A673 (cell line): ENCODE results near the gene VGLL3. TPM values are rescaled to one million over a fixed set of nuclear protein-coding genes. Genes with fewer than 3 reads are reported as not detected.
"Not testable (repeated sequence)": the region's sequence is repeated elsewhere in the genome, so short reads cannot be mapped to it uniquely, and the experiment has no call there.

ENCODE experiments used
- BruUV-seq: library from RNA; stranded (reverse); fragments of 400-500 nt; replicated peaks from 2 replicates; lab custom pipeline; 2021; lab: Mats Ljungman, UMichigan
- CTCF ChIA-PET: fragments of 300-600 bp; sonication (Branson Sonifier 250); formaldehyde crosslinking; loops from one replicate; lab custom pipeline; 2022; ENCODE audit warnings: antibody characterized with exemption; lab: Charles Lee
- POLR2A ChIA-PET: fragments of 300-600 bp; sonication (Branson Sonifier 250); formaldehyde crosslinking; loops from one replicate; lab custom pipeline; 2022; ENCODE audit warnings: antibody characterized with exemption; ENCODE audit not compliant: low non-redundant PET; lab: Charles Lee
- DNase-seq: peaks from one replicate; pipeline ENCODE4 v3.0.0-alpha.2; 2015; ENCODE audit warnings: low spot score
- H3K27ac ChIP-seq: fragments of 200-600 bp; sonication (generic); 2 replicates; pipeline ENCODE4 v1.5.1; 2016; ENCODE audit warnings: mixed run types, low read depth, mild to moderate bottlenecking, mixed read lengths, antibody characterized with exemption, low read length; ENCODE audit not compliant: poor library complexity, severe bottlenecking
- H3K27me3 ChIP-seq: fragments of 200-600 bp; sonication (generic); replicated peaks from 2 replicates; pipeline ENCODE4 v1.6.1; 2017; ENCODE audit warnings: mixed run types, low read depth, mild to moderate bottlenecking, mixed read lengths, antibody characterized with exemption, low read length; ENCODE audit not compliant: insufficient read depth, poor library complexity
- H3K36me3 ChIP-seq: fragments of 200-600 bp; sonication (generic); 2 replicates; pipeline ENCODE4 v1.6.1; 2016; ENCODE audit warnings: mixed run types, mild to moderate bottlenecking, mixed read lengths, antibody characterized with exemption, low read length; ENCODE audit not compliant: insufficient read depth, poor library complexity, severe bottlenecking
- H3K4me1 ChIP-seq: fragments of 200-600 bp; sonication (generic); 2 replicates; pipeline ENCODE4 v1.6.1; 2017; ENCODE audit warnings: mixed run types, mild to moderate bottlenecking, mixed read lengths, antibody characterized with exemption, low read length; ENCODE audit not compliant: insufficient read depth, poor library complexity, severe bottlenecking
- H3K4me3 ChIP-seq: fragments of 200-600 bp; sonication (generic); 2 replicates; pipeline ENCODE4 v1.5.1; 2016; ENCODE audit warnings: low read depth, mixed run types, mild to moderate bottlenecking, mixed read lengths, low read length; ENCODE audit not compliant: poor library complexity, severe bottlenecking
- H3K9me3 ChIP-seq: fragments of 200-600 bp; sonication (generic); 2 replicates; pipeline ENCODE4 v1.6.1; 2016; ENCODE audit warnings: mixed run types, low read depth, mild to moderate bottlenecking, mixed read lengths, antibody characterized with exemption, low read length; ENCODE audit not compliant: poor library complexity, severe bottlenecking
- EZH2 ChIP-seq: fragments of 200-600 bp; sonication (generic); IDR thresholded peaks from 2 replicates; pipeline ENCODE4 v1.6.1; 2017; ENCODE audit warnings: borderline replicate concordance, low read depth, mild to moderate bottlenecking, mixed read lengths, antibody characterized with exemption, low read length; ENCODE audit not compliant: poor library complexity, severe bottlenecking
- intact Hi-C: fragments of 100-400 bp; cut with micrococcal nuclease; formaldehyde crosslinking; loops from one replicate; pipeline ENCODE4 v1.10.0; 2022; ENCODE audit not compliant: unreplicated experiment
- total RNA-seq: library from RNA; stranded (reverse); gene quantifications from 2 replicates; pipeline ENCODE4 v1.2.3, GENCODE V29; 2021
- TF ChIP-seq, protein P1 (sequence below): fragments of 300-800, 200-600 bp; sonication (generic); conservative IDR thresholded peaks from 2 replicates; pipeline ENCODE4 v1.5.1; 2017; ENCODE audit warnings: low read depth, mild to moderate bottlenecking, antibody characterized with exemption, low read length, moderate library complexity, mixed read lengths

The VGLL3 gene
- total RNA-seq, 1 experiment from 2014 or later, result 26.8 TPM

DNA sequence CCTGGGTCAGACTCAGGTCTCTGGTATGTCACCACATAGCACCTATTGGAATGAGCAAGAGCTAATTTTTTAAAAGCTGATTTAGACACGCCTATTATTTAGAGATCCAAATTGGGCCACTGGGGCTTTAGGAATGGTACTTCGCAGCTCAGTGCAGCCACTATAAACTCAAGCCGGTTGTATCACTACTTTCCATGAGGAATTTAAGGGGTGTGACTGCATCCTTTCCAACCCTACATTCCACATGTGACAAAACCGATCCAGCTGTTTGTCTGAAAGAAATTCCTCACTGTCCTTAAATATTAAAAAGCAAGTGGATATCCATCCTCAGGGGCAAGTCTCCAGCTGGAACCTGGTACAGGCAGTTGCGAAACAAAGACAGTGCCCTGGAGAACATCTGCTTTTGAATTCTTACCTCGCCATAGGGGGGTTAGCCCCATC lies 12.8 kb downstream of the VGLL3 start:
- Histone ChIP-seq H3K36me3 (no peaks in the 10 kb centered on the region), H3K27ac (no peak overlapping the region), H3K9me3 (no peaks in the 10 kb centered on the region), H3K4me3 (no peak overlapping the region), H3K27me3 (no peaks in the 10 kb centered on the region), H3K4me1 (peaks cover 6% of the 10 kb centered on the region)
- ChIA-PET CTCF (no interaction called here), POLR2A (no interaction called here)
- intact Hi-C loops, result no loop called here
- TF ChIP-seq EZH2, result no peak
- TF ChIP-seq, protein P1, sequence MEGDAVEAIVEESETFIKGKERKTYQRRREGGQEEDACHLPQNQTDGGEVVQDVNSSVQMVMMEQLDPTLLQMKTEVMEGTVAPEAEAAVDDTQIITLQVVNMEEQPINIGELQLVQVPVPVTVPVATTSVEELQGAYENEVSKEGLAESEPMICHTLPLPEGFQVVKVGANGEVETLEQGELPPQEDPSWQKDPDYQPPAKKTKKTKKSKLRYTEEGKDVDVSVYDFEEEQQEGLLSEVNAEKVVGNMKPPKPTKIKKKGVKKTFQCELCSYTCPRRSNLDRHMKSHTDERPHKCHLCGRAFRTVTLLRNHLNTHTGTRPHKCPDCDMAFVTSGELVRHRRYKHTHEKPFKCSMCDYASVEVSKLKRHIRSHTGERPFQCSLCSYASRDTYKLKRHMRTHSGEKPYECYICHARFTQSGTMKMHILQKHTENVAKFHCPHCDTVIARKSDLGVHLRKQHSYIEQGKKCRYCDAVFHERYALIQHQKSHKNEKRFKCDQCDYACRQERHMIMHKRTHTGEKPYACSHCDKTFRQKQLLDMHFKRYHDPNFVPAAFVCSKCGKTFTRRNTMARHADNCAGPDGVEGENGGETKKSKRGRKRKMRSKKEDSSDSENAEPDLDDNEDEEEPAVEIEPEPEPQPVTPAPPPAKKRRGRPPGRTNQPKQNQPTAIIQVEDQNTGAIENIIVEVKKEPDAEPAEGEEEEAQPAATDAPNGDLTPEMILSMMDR, result no peak
- no TSS peak for BruUV-seq
- DNase-seq, result no peak

DNA sequence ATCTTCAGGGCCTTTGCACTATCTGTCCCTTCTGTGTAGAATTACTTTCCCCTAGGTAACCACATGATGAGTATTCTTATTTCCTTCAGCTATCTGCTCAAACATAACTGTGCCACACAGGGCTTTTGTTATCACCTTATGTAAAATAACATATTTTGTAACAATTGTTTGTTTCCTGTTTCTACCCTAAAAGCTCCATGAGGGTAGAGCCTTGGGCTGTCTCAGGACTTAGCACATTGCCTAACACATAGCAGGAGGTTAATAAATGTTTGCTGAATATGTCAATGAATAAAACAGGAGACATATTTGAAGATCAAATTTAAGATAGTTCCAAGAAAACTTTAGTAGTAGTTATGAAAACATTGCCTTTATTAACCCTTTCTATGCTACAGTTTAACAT lies 14.7 kb downstream of the VGLL3 start:
- Histone ChIP-seq H3K9me3 (no peaks in the 10 kb centered on the region), H3K36me3 (no peaks in the 10 kb centered on the region), H3K27me3 (no peaks in the 10 kb centered on the region), H3K4me3 (no peak overlapping the region), H3K27ac (no peak overlapping the region), H3K4me1 (no peaks in the 10 kb centered on the region)
- ChIA-PET CTCF (no interaction called here), POLR2A (interaction anchor here (0.6 kb wide), 1 partner anchor 18 kb away, joined by 4 read pairs; no protein-coding TSS in a partner anchor)
- no peak for DNase-seq
- intact Hi-C loops, result no loop called here
- BruUV-seq, result no TSS peak
- TF ChIP-seq, protein P1, result no peak
- no peak for TF ChIP-seq EZH2

DNA sequence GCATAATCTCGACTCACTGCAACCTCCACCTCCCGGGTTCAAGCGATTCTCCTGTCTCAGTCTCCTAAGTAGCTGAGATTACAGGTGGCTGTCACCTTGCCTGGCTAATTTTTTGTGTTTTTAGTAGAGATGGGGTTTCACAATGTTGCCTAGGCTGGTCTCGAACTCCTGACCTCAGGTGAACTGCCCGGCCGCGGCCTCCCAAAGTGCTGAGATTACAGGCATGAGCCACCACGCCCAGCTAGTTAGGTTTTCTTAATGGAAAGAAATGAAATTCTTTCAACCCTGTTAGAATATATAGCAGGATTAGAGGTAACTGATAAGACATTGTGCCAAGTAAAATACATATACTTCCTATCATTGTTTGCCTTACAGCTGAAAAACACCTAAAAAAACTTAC lies 16.8 kb downstream of the VGLL3 start:
- BruUV-seq, H3K27ac ChIP-seq, H3K4me1 ChIP-seq, H3K4me3 ChIP-seq, H3K9me3 ChIP-seq, H3K36me3 ChIP-seq, intact Hi-C loops, POLR2A ChIA-PET, H3K27me3 ChIP-seq, DNase-seq, CTCF ChIA-PET: not testable (repeated sequence)

DNA sequence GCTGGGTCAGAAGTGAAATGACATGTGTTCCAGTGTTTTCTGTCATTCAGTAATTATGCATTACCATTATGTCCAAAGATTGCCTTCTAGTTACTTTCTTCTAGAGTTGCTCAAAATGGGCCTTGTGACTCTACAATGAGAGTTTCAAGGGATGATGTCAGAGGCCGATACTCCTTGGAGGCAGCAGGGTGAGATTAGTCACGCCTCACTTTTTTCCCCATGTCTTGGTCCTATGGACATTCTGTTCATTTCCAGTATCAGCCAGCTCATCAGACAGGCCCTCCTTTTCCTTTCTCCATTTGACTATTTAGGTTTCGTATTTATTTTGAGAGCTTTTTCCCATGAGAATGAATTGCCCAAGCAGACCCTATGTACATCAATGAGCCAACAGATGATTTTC lies 17.5 kb downstream of the VGLL3 start:
- no TSS peak for BruUV-seq
- intact Hi-C loops, result no loop called here
- no peak for TF ChIP-seq EZH2
- TF ChIP-seq, protein P1, result no peak
- no peak overlapping the region for H3K4me3 ChIP-seq
- H3K27me3 ChIP-seq, result no peaks in the 10 kb centered on the region
- DNase-seq, result peak; percentile 47
- CTCF ChIA-PET, result no interaction called here
- no peaks in the 10 kb centered on the region for H3K36me3 ChIP-seq
- H3K4me1 ChIP-seq, result no peaks in the 10 kb centered on the region
- H3K9me3 ChIP-seq, result no peaks in the 10 kb centered on the region
- POLR2A ChIA-PET, result no interaction called here
- no peak overlapping the region for H3K27ac ChIP-seq
